GM21447 (cell line): ENCODE results near the gene RPS6KC1.
"Not testable (repeated sequence)": the region's sequence is repeated elsewhere in the genome, so short reads cannot be mapped to it uniquely, and the experiment has no call there.

Experiments used
- ATAC-seq: cut with Tn5 transposase; IDR thresholded peaks from one replicate; pipeline ENCODE4 v1.9.1; 2021; ENCODE audit not compliant: unreplicated experiment

Gene RPS6KC1

GRCh38 chr1:213148905-213149304 is 97.9 kb downstream of the RPS6KC1 start:
- no peak for ATAC-seq

GRCh38 chr1:213150090-213150489 is 99.0 kb downstream of the RPS6KC1 start:
- ATAC-seq = not testable (repeated sequence)

- ATAC-seq = no peak
These were observed 103.1 kb downstream of the RPS6KC1 start for GRCh38 chr1:213154056-213154685.

- ATAC-seq = no peak
These were observed 108.3 kb downstream of the RPS6KC1 start for GRCh38 chr1:213159376-213159775.

- not testable (repeated sequence) for ATAC-seq
These were observed 109.4 kb downstream of the RPS6KC1 start for GRCh38 chr1:213160442-213160841.

- ATAC-seq = no peak
These were observed 111.3 kb downstream of the RPS6KC1 start for GRCh38 chr1:213162338-213162737.

- ATAC-seq = no peak
These were observed 111.8 kb downstream of the RPS6KC1 start for GRCh38 chr1:213162862-213163261.

- ATAC-seq = no peak
These were observed 112.3 kb downstream of the RPS6KC1 start for GRCh38 chr1:213163278-213163711.

GRCh38 chr1:213164561-213164960 is 113.5 kb downstream of the RPS6KC1 start:
- ATAC-seq = no peak

- ATAC-seq = no peak
These were observed 115.8 kb downstream of the RPS6KC1 start for GRCh38 chr1:213166852-213167251.

GRCh38 chr1:213171711-213172110 is 120.7 kb downstream of the RPS6KC1 start:
- ATAC-seq = no peak

GRCh38 chr1:213176341-213176740 is 125.3 kb downstream of the RPS6KC1 start:
- no peak for ATAC-seq

GRCh38 chr1:213179784-213180183 is 128.7 kb downstream of the RPS6KC1 start:
- ATAC-seq = no peak

- no peak for ATAC-seq
These were observed 129.8 kb downstream of the RPS6KC1 start for GRCh38 chr1:213180833-213181232.

GRCh38 chr1:213183036-213183672 is 132.1 kb downstream of the RPS6KC1 start:
- ATAC-seq = no peak

GRCh38 chr1:213186168-213186567 is 135.1 kb downstream of the RPS6KC1 start:
- no peak for ATAC-seq

GRCh38 chr1:213192026-213192425 is 141.0 kb downstream of the RPS6KC1 start:
- ATAC-seq = no peak

- ATAC-seq = no peak
These were observed 143.3 kb downstream of the RPS6KC1 start for GRCh38 chr1:213194383-213194782.

GRCh38 chr1:213194855-213195254 is 143.8 kb downstream of the RPS6KC1 start:
- ATAC-seq = no peak

GRCh38 chr1:213196328-213197054 is 145.4 kb downstream of the RPS6KC1 start:
- ATAC-seq = not testable (repeated sequence)

- no peak for ATAC-seq
These were observed 149.6 kb downstream of the RPS6KC1 start for GRCh38 chr1:213200630-213201029.
